ENCODE measurements around the gene SCN1B. TPM values are rescaled to one million over a fixed set of nuclear protein-coding genes. Genes with fewer than 3 reads are reported as not detected.

The SCN1B gene
- total and polyA plus RNA-seq, 2 of the 13 experiments (the other 11 are each of a cell fraction or from before 2014, with no cell fraction given): 2.7 to 20.1 TPM

DNA sequence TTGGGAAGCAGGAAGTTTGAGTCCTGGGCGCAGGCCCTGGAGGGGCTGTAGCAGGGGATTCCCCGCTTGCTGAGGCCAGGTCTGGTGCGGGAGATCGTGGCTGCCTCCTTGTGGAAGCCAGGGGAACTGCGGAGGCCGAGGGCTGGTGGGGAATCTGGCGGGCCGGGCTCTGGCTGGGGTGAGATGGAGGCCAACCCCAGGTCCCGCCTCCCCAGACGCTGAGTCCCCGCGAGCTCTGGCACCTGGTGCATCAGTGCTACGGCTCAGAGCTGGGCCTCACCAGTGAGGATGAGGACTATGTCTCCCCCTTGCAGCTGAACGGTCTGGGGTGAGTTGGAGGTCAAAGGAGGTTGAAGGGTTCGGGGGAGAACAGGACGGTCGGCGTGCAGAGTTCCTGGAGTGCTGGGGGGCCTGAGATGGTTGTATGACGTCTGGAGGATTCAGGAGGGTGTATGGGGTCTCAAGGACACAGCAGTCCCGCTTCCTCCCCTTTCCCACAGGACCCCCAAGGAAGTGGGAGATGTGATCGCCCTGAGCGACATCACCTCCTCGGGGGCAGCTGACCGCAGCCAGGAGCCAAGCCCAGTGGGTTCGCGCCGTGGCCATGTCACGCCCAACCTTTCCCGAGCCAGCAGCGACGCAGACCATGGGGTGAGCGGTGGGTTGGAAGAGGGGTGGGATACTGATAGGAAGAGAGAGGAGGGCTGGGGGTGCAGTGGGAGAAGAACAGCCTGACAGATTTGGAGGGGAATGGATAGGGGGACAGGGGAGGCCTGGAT, 17.0 kb upstream of the SCN1B start (continued):
- TF ChIP-seq RARA (CRISPR knock-in tag; IDR thresholded peaks at IDR 0.05): peak; percentile 28; the same call in 1 of the 2 replicates

DNA sequence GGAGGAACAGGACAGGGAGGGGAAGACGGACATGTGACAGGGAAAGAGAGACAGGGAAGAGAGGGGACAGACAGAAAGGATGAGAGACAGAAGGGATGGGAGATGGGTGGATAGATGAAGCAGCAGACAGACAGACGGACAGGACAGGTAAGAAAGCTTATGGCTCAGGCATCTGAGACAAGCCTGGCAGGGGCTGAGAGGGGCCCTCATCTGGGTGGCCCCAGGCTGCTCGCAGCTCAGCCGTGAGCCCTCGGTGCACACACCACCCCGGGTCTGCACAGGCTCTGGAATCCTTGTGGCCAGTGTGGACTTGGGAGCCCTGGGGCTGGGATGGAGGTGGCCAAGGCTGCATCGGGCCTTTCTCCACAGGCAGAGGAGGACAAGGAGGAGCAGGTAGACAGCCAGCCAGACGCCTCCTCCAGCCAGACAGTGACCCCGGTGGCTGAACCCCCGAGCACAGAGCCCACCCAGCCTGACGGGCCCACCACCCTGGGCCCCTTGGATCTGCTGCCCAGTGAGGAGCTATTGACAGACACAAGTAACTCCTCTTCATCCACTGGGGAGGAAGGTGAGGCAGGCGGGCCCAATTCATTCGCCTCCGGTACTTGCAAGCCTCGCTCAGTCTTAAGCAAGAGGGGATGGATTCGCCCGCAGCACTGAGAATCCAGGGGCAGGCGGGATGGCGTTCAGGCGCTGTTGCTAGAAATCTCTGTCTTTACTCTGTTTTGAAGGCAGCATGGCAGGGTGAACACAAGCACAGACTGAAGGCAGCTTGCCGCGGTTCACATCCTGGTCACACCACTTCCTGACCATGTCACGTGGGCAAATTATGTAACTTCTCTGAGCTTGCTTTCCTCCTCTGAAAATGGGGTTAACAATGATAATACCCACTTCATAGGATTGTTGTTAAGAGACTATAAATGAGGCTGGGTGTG, 16.2 kb upstream of the SCN1B start:
- Histone ChIP-seq H3K27me3 (ENCODE audit: control insufficient read depth in 1 of 2, insufficient read depth in 2 of 2, low read length in 2 of 2) (no peaks in the 10 kb centered on the region), H3K4me3 (replicated peaks in 1 of 3; ENCODE audit: insufficient read depth in 1 of 3, low read depth in 2 of 3, low read length in 3 of 3) (no peak overlapping the region), H3K4me1 (ENCODE audit: insufficient read depth, low read length) (0 out of 2 replicates have a peak, but pooled peaks cover 9% of the 10 kb centered on the region), H2AFZ (ENCODE audit: low read length) (no peak overlapping the region), H3K36me3 (replicated peaks in 1 of 2; ENCODE audit: control insufficient read depth in 1 of 2, insufficient read depth in 2 of 2, low read length in 2 of 2) (peaks cover 30 to 72% of the 10 kb centered on the region in 2 experiments), H4K20me1 (ENCODE audit: insufficient read depth, low read length) (peaks cover 13% of the 10 kb centered on the region; the same call in 1 of the 2 replicates), H3K9me3 (ENCODE audit: low read length) (no peaks in the 10 kb centered on the region), H3K79me2 (ENCODE audit: insufficient read depth, low read length) (no peaks in the 10 kb centered on the region), H3K9ac (ENCODE audit: insufficient read depth, low read depth, low read length) (no peak overlapping the region), H3K27ac (ENCODE audit: extremely low read length, insufficient read depth, low read length) (no peak overlapping the region), H3K4me2 (ENCODE audit: low read depth, low read length) (no peak overlapping the region)
- DNase-seq (ENCODE audit: low spot score) (no peak), FAIRE-seq (no peak), ATAC-seq (0 out of 3 replicates have a peak, but pooled peaks have one; percentile 5)
- TF ChIP-seq RBFOX2 (IDR thresholded peaks at IDR 0.05; ENCODE audit: low read depth, low read length): peak; percentile 20; the same call in 1 of the 2 replicates
- peak; percentile 80 for TF ChIP-seq AGO2 (optimal IDR thresholded peaks at IDR 0.05; ENCODE audit: low read depth, low read length)
- TF ChIP-seq POLR2A (IDR thresholded peaks at IDR 0.05; ENCODE audit: insufficient read depth in 1 of 2, low read depth in 2 of 2, low read length in 2 of 2): peak in 1 of 2 experiments; percentile 28; a peak in 1 of 4 replicates
- no peak for TF ChIP-seq ZNF180 (CRISPR knock-in tag; IDR thresholded peaks at IDR 0.05; ENCODE audit: borderline replicate concordance, low read depth)
- intact Hi-C loops (cut with micrococcal nuclease; ENCODE audit: unreplicated experiment): loop anchor here (1.0 kb wide), 1 partner anchor 41 kb away; no protein-coding TSS in a partner anchor
- in situ Hi-C loops (cut with HindIII; ENCODE audit: extremely low pct_ligation_motif_present, low pct_unique_long_range_greater_than_20kb): loop anchor here (5.0 kb wide), 1 partner anchor 42 kb away; no protein-coding TSS in a partner anchor
- CTCF ChIA-PET (ENCODE audit: low intra/inter-chr PET ratio, low total read pairs): interaction anchor here (3.4 kb wide), 1 partner anchor 41 kb away, joined by 99 read pairs; no protein-coding TSS in a partner anchor
- POLR2A ChIA-PET: interaction anchor here (0.8 to 1.6 kb wide), 2 partner anchors 28 to 41 kb away, joined by 3 to 4 read pairs; partner anchors contain the start of gene HPN
- BruUV-seq (replicated peaks): TSS peak; percentile 30
- 98% methylated on average over 8 of the region's 23 CpGs for WGBS (ENCODE audit: low lambda C conversion rate)
